Tibial nerve (tissue), 4 donors: ENCODE results near the gene TOPBP1.

Experiments
- EP300 ChIP-seq, 2 donors: sonication (generic); formaldehyde crosslinking; IDR thresholded peaks; one replicate each; pipeline ENCODE4 v1.6.1; 2017; ENCODE audit warnings: antibody characterized with exemption in 2 of 2, mild to moderate bottlenecking in 1 of 2
- POLR2A ChIP-seq, 2 donors: fragments of 450-650 bp; IDR thresholded peaks; one replicate each; pipeline ENCODE4 v1.6.1; 2017; ENCODE audit warnings: antibody characterized with exemption in 2 of 2, mild to moderate bottlenecking in 2 of 2, moderate library complexity in 2 of 2
- TF ChIP-seq, protein P1 (sequence below), 5 experiments: fragments of 200-600 bp in 3 of 5; fragments of 450-650 bp in 2 of 5; sonication (generic) in 3 of 5; IDR thresholded peaks; one replicate each; pipeline ENCODE4 v1.5.1; 2016 to 2019; ENCODE audit warnings: antibody characterized with exemption in 5 of 5, mild to moderate bottlenecking in 3 of 5, moderate library complexity in 2 of 5

DNA sequence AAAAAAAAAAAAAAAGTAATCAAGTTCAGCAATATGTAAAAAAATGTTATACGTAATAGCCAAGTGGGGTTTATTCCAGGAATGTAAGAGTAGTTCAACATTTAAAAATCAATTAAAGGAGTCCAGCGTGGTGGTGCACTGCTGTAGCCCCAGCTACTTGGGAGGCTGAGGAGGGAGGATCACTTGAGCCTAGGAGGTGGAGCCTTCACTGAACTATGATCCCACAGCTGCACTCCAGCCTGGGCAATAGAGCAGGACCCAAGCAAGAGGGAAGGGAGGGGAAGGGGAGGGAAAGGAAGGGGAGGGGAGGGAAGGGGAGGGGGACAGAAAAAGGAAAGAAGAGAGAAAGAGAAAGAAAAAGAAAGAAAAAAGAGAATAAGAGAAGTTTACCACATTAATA is 10.7 kb upstream of the TOPBP1 start:
- TF ChIP-seq EP300 (IDR thresholded peaks at IDR 0.05) (no peak), POLR2A (IDR thresholded peaks at IDR 0.05) (no peak)
- TF ChIP-seq, protein P1, sequence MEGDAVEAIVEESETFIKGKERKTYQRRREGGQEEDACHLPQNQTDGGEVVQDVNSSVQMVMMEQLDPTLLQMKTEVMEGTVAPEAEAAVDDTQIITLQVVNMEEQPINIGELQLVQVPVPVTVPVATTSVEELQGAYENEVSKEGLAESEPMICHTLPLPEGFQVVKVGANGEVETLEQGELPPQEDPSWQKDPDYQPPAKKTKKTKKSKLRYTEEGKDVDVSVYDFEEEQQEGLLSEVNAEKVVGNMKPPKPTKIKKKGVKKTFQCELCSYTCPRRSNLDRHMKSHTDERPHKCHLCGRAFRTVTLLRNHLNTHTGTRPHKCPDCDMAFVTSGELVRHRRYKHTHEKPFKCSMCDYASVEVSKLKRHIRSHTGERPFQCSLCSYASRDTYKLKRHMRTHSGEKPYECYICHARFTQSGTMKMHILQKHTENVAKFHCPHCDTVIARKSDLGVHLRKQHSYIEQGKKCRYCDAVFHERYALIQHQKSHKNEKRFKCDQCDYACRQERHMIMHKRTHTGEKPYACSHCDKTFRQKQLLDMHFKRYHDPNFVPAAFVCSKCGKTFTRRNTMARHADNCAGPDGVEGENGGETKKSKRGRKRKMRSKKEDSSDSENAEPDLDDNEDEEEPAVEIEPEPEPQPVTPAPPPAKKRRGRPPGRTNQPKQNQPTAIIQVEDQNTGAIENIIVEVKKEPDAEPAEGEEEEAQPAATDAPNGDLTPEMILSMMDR (IDR thresholded peaks at IDR 0.05): no peak
